ENCODE measurements around the gene LBH.

Gene LBH

GRCh38 chr2:30261695-30262211 is 30.4 kb downstream of the LBH start:
- Histone ChIP-seq H4K8ac (ENCODE audit: low read depth, low read length) (no peak overlapping the region), H3K36me3 (replicated peaks in 1 of 2; ENCODE audit: control insufficient read depth in 2 of 2, insufficient read depth in 2 of 2, low read length in 2 of 2) (peaks cover 0 to 4% of the 10 kb centered on the region in 2 donors), H2AK5ac (ENCODE audit: low read depth, low read length) (no peak overlapping the region), H3K4me1 (ENCODE audit: control insufficient read depth in 2 of 2, insufficient read depth in 1 of 2, low read depth in 1 of 2, low read length in 2 of 2) (peaks cover 0 to 2% of the 10 kb centered on the region in 2 donors), H2BK15ac (ENCODE audit: low read length) (no peak overlapping the region), H3K23ac (ENCODE audit: low read depth, low read length, poor library complexity) (no peak overlapping the region), H3K27ac (replicated peaks; ENCODE audit: low read length) (no peak overlapping the region), H4K91ac (ENCODE audit: low read depth, low read length, poor library complexity) (no peak overlapping the region), H3K18ac (ENCODE audit: low read length) (no peak overlapping the region), H2AFZ (ENCODE audit: low read length) (no peak overlapping the region), H3K4me2 (ENCODE audit: insufficient read depth, low read length, poor library complexity, severe bottlenecking) (no peak overlapping the region), H2BK12ac (ENCODE audit: low read length) (no peak overlapping the region), H2BK5ac (ENCODE audit: low read length) (no peak overlapping the region), H3K27me3 (ENCODE audit: control insufficient read depth in 3 of 3, insufficient read depth in 3 of 3, low read depth in 1 of 3, low read length in 3 of 3) (peaks cover 0 to 2% (median 0%) of the 10 kb centered on the region in 3 experiments), H3K4me3 (ENCODE audit: low read length in 2 of 2) (no peak overlapping the region), H3K4ac (ENCODE audit: low read length) (no peak overlapping the region), H2BK120ac (ENCODE audit: low read depth, low read length) (no peak overlapping the region), H3K9ac (ENCODE audit: low read depth, low read length, poor library complexity) (no peak overlapping the region), H3K9me3 (replicated peaks in 1 of 2; ENCODE audit: control insufficient read depth in 2 of 2, insufficient read depth in 1 of 2, low read depth in 1 of 2, low read length in 2 of 2) (peaks cover 4% of the 10 kb centered on the region in 2 donors), H3K14ac (ENCODE audit: low read length) (no peak overlapping the region), H3K79me1 (ENCODE audit: low read depth, low read length) (no peaks in the 10 kb centered on the region)
- DNase-seq (ENCODE audit: low spot score): no peak

GRCh38 chr2:30262716-30263309 is 31.5 kb downstream of the LBH start:
- H4K8ac ChIP-seq (ENCODE audit: low read depth, low read length): no peak overlapping the region
- no peak overlapping the region for H3K9ac ChIP-seq (ENCODE audit: low read depth, low read length, poor library complexity)
- H2AFZ ChIP-seq (ENCODE audit: low read length): no peak overlapping the region
- WGBS, 2 donors (ENCODE audit: extremely low coverage in 2 of 2, insufficient read length in 2 of 2, insufficient replicate concordance in 1 of 2): no CpG with 5 or more reads among the region's 5 CpGs
- H2BK12ac ChIP-seq (ENCODE audit: low read length): no peak overlapping the region
- no peak overlapping the region for H3K4me2 ChIP-seq (ENCODE audit: insufficient read depth, low read length, poor library complexity, severe bottlenecking)
- no peak overlapping the region for H4K91ac ChIP-seq (ENCODE audit: low read depth, low read length, poor library complexity)
- H3K27me3 ChIP-seq (ENCODE audit: control insufficient read depth in 3 of 3, insufficient read depth in 3 of 3, low read depth in 1 of 3, low read length in 3 of 3): peaks cover 0 to 2% (median 0%) of the 10 kb centered on the region in 3 experiments
- no peak overlapping the region for H2BK120ac ChIP-seq (ENCODE audit: low read depth, low read length)
- H2BK5ac ChIP-seq (ENCODE audit: low read length): no peak overlapping the region
- H2AK5ac ChIP-seq (ENCODE audit: low read depth, low read length): no peak overlapping the region
- H3K14ac ChIP-seq (ENCODE audit: low read length): no peak overlapping the region
- no peak overlapping the region for H3K18ac ChIP-seq (ENCODE audit: low read length)
- H3K79me1 ChIP-seq (ENCODE audit: low read depth, low read length): no peaks in the 10 kb centered on the region
- no peak overlapping the region for H3K27ac ChIP-seq (replicated peaks; ENCODE audit: low read length)
- DNase-seq (ENCODE audit: low spot score): no peak
- no peak overlapping the region for H3K4me3 ChIP-seq (ENCODE audit: low read length in 2 of 2)
- no peaks in the 10 kb centered on the region for H3K4me1 ChIP-seq (ENCODE audit: control insufficient read depth in 2 of 2, insufficient read depth in 1 of 2, low read depth in 1 of 2, low read length in 2 of 2)
- no peak overlapping the region for H3K4ac ChIP-seq (ENCODE audit: low read length)
- H3K23ac ChIP-seq (ENCODE audit: low read depth, low read length, poor library complexity): no peak overlapping the region
- peaks cover 0 to 4% of the 10 kb centered on the region in 2 donors for H3K36me3 ChIP-seq (replicated peaks in 1 of 2; ENCODE audit: control insufficient read depth in 2 of 2, insufficient read depth in 2 of 2, low read length in 2 of 2)
- peaks cover 4% of the 10 kb centered on the region in 2 donors for H3K9me3 ChIP-seq (replicated peaks in 1 of 2; ENCODE audit: control insufficient read depth in 2 of 2, insufficient read depth in 1 of 2, low read depth in 1 of 2, low read length in 2 of 2)
- H2BK15ac ChIP-seq (ENCODE audit: low read length): no peak overlapping the region

GRCh38 chr2:30264274-30264673 is 32.9 kb downstream of the LBH start:
- Histone ChIP-seq H3K9me3 (replicated peaks in 1 of 2; ENCODE audit: control insufficient read depth in 2 of 2, insufficient read depth in 1 of 2, low read depth in 1 of 2, low read length in 2 of 2) (peaks cover 4% of the 10 kb centered on the region in 2 donors), H3K36me3 (replicated peaks in 1 of 2; ENCODE audit: control insufficient read depth in 2 of 2, insufficient read depth in 2 of 2, low read length in 2 of 2) (no peaks in the 10 kb centered on the region), H3K4me1 (ENCODE audit: control insufficient read depth in 2 of 2, insufficient read depth in 1 of 2, low read depth in 1 of 2, low read length in 2 of 2) (no peaks in the 10 kb centered on the region), H3K79me1 (ENCODE audit: low read depth, low read length) (no peaks in the 10 kb centered on the region), H2BK120ac (ENCODE audit: low read depth, low read length) (no peak overlapping the region), H2AFZ (ENCODE audit: low read length) (no peak overlapping the region), H3K4me2 (ENCODE audit: insufficient read depth, low read length, poor library complexity, severe bottlenecking) (no peak overlapping the region), H3K27me3 (ENCODE audit: control insufficient read depth in 3 of 3, insufficient read depth in 3 of 3, low read depth in 1 of 3, low read length in 3 of 3) (peaks cover 0 to 2% (median 0%) of the 10 kb centered on the region in 3 experiments), H2BK15ac (ENCODE audit: low read length) (no peak overlapping the region), H3K23ac (ENCODE audit: low read depth, low read length, poor library complexity) (no peak overlapping the region), H3K14ac (ENCODE audit: low read length) (no peak overlapping the region), H3K18ac (ENCODE audit: low read length) (no peak overlapping the region), H3K9ac (ENCODE audit: low read depth, low read length, poor library complexity) (no peak overlapping the region), H4K8ac (ENCODE audit: low read depth, low read length) (no peak overlapping the region), H2BK12ac (ENCODE audit: low read length) (no peak overlapping the region), H2AK5ac (ENCODE audit: low read depth, low read length) (no peak overlapping the region), H3K4ac (ENCODE audit: low read length) (no peak overlapping the region), H4K91ac (ENCODE audit: low read depth, low read length, poor library complexity) (no peak overlapping the region), H3K4me3 (ENCODE audit: low read length in 2 of 2) (no peak overlapping the region), H3K27ac (replicated peaks; ENCODE audit: low read length) (no peak overlapping the region), H2BK5ac (ENCODE audit: low read length) (no peak overlapping the region)
- no CpG with 5 or more reads among the region's 3 CpGs for WGBS, 2 donors (ENCODE audit: extremely low coverage in 2 of 2, insufficient read length in 2 of 2, insufficient replicate concordance in 1 of 2)
- no peak for DNase-seq (ENCODE audit: low spot score)

GRCh38 chr2:30265052-30266015 is 34.0 kb downstream of the LBH start:
- no peak overlapping the region for H4K91ac ChIP-seq (ENCODE audit: low read depth, low read length, poor library complexity)
- WGBS, 2 donors (ENCODE audit: extremely low coverage in 2 of 2, insufficient read length in 2 of 2, insufficient replicate concordance in 1 of 2): no CpG with 5 or more reads among the region's 4 CpGs
- H3K79me1 ChIP-seq (ENCODE audit: low read depth, low read length): no peaks in the 10 kb centered on the region
- H3K36me3 ChIP-seq (replicated peaks in 1 of 2; ENCODE audit: control insufficient read depth in 2 of 2, insufficient read depth in 2 of 2, low read length in 2 of 2): no peaks in the 10 kb centered on the region
- no peak overlapping the region for H2BK120ac ChIP-seq (ENCODE audit: low read depth, low read length)
- no peak overlapping the region for H2BK5ac ChIP-seq (ENCODE audit: low read length)
- H4K8ac ChIP-seq (ENCODE audit: low read depth, low read length): no peak overlapping the region
- no peak overlapping the region for H2BK12ac ChIP-seq (ENCODE audit: low read length)
- no peak overlapping the region for H3K4ac ChIP-seq (ENCODE audit: low read length)
- no peak overlapping the region for H3K4me3 ChIP-seq (ENCODE audit: low read length in 2 of 2)
- no peak overlapping the region for H3K18ac ChIP-seq (ENCODE audit: low read length)
- no peaks in the 10 kb centered on the region for H3K4me1 ChIP-seq (ENCODE audit: control insufficient read depth in 2 of 2, insufficient read depth in 1 of 2, low read depth in 1 of 2, low read length in 2 of 2)
- peaks cover 0 to 2% (median 0%) of the 10 kb centered on the region in 3 experiments for H3K27me3 ChIP-seq (ENCODE audit: control insufficient read depth in 3 of 3, insufficient read depth in 3 of 3, low read depth in 1 of 3, low read length in 3 of 3)
- H2AK5ac ChIP-seq (ENCODE audit: low read depth, low read length): no peak overlapping the region
- no peak overlapping the region for H3K23ac ChIP-seq (ENCODE audit: low read depth, low read length, poor library complexity)
- no peak overlapping the region for H3K9ac ChIP-seq (ENCODE audit: low read depth, low read length, poor library complexity)
- no peak overlapping the region for H3K14ac ChIP-seq (ENCODE audit: low read length)
- no peak overlapping the region for H3K4me2 ChIP-seq (ENCODE audit: insufficient read depth, low read length, poor library complexity, severe bottlenecking)
- H2BK15ac ChIP-seq (ENCODE audit: low read length): no peak overlapping the region
- peaks cover 4% of the 10 kb centered on the region in 2 donors for H3K9me3 ChIP-seq (replicated peaks in 1 of 2; ENCODE audit: control insufficient read depth in 2 of 2, insufficient read depth in 1 of 2, low read depth in 1 of 2, low read length in 2 of 2)
- H2AFZ ChIP-seq (ENCODE audit: low read length): no peak overlapping the region
- no peak for DNase-seq (ENCODE audit: low spot score)
- no peak overlapping the region for H3K27ac ChIP-seq (replicated peaks; ENCODE audit: low read length)
